Measurements from ENCODE around the gene STAM. TPM values are rescaled to one million over a fixed set of nuclear protein-coding genes. Genes with fewer than 3 reads are reported as not detected.
A peak's percentile ranks its signal among the peaks of the same experiment; 100 is the strongest.

The STAM gene
- total RNA-seq, 1 experiment from 2014 or later, result 38.8 TPM

- no peak for TF ChIP-seq EZH2 (IDR thresholded peaks at IDR 0.05; ENCODE audit: low read depth)
- no peak for TF ChIP-seq CTCF (conservative IDR thresholded peaks at IDR 0.05)
- H3K4me1 ChIP-seq (replicated peaks; ENCODE audit: insufficient read depth), result peaks cover 10% of the 10 kb centered on the region
- H3K4me2 ChIP-seq, result no peak overlapping the region
- intact Hi-C loops (cut with micrococcal nuclease; ENCODE audit: unreplicated experiment), result no loop called here
- H3K4me3 ChIP-seq, result no peak overlapping the region
- no peaks in the 10 kb centered on the region for H3K9me3 ChIP-seq (ENCODE audit: insufficient read depth, low read depth)
- peaks cover 74% of the 10 kb centered on the region for H3K79me2 ChIP-seq (ENCODE audit: low read depth)
- H3K9me2 ChIP-seq (ENCODE audit: insufficient read depth), result no peaks in the 10 kb centered on the region
- H3K27ac ChIP-seq, result no peak overlapping the region
- no peaks in the 10 kb centered on the region for H3F3A ChIP-seq (ENCODE audit: insufficient read depth, low read depth)
- no peak overlapping the region for H2AFZ ChIP-seq
- ChIA-PET CTCF (no interaction called here), POLR2A (ENCODE audit: unreplicated experiment) (no interaction called here)
- no TSS peak for BruUV-seq (replicated peaks)
- DNase-seq, result no peak
- H4K20me1 ChIP-seq (ENCODE audit: insufficient read depth), result no peaks in the 10 kb centered on the region
- H3K27me3 ChIP-seq (ENCODE audit: insufficient read depth, low read depth), result no peaks in the 10 kb centered on the region
- no peaks in the 10 kb centered on the region for H3K36me3 ChIP-seq (ENCODE audit: low read depth)
These were observed 19.5 kb downstream of the STAM start for GRCh38 chr10:17663450-17663849.

GRCh38 chr10:17665747-17666146 is 21.8 kb downstream of the STAM start:
- Histone ChIP-seq H3K79me2 (ENCODE audit: low read depth) (peaks cover 74% of the 10 kb centered on the region), H3K9me3 (ENCODE audit: insufficient read depth, low read depth) (no peaks in the 10 kb centered on the region), H3K9me2 (ENCODE audit: insufficient read depth) (no peaks in the 10 kb centered on the region), H3F3A (ENCODE audit: insufficient read depth, low read depth) (peaks cover 3% of the 10 kb centered on the region; the same call in 1 of the 2 replicates), H3K27ac (peak overlapping the region; percentile 47), H2AFZ (no peak overlapping the region), H3K4me3 (no peak overlapping the region; the same call in 1 of the 2 replicates), H3K4me1 (replicated peaks; ENCODE audit: insufficient read depth) (peaks cover 10% of the 10 kb centered on the region), H4K20me1 (ENCODE audit: insufficient read depth) (no peaks in the 10 kb centered on the region), H3K36me3 (ENCODE audit: low read depth) (no peaks in the 10 kb centered on the region), H3K4me2 (peak overlapping the region; percentile 42), H3K27me3 (ENCODE audit: insufficient read depth, low read depth) (no peaks in the 10 kb centered on the region)
- intact Hi-C loops (cut with micrococcal nuclease; ENCODE audit: unreplicated experiment), result no loop called here
- POLR2A ChIA-PET (ENCODE audit: unreplicated experiment), result no interaction called here
- CTCF ChIA-PET, result interaction anchor here (0.6 kb wide), 1 partner anchor 17 kb away, joined by 8 read pairs; no protein-coding TSS in a partner anchor
- TF ChIP-seq EZH2 (IDR thresholded peaks at IDR 0.05; ENCODE audit: low read depth), result no peak
- no peak for TF ChIP-seq CTCF (conservative IDR thresholded peaks at IDR 0.05)
- BruUV-seq (replicated peaks), result no TSS peak
- DNase-seq, result peak in 1 of 2 experiments; percentile 68

- intact Hi-C loops (cut with micrococcal nuclease; ENCODE audit: unreplicated experiment), result no loop called here
- Histone ChIP-seq H3K27ac (no peak overlapping the region), H3K4me1 (replicated peaks; ENCODE audit: insufficient read depth) (peaks cover 34% of the 10 kb centered on the region), H3K27me3 (ENCODE audit: insufficient read depth, low read depth) (no peaks in the 10 kb centered on the region), H2AFZ (no peak overlapping the region), H3K9me3 (ENCODE audit: insufficient read depth, low read depth) (no peaks in the 10 kb centered on the region), H3K9me2 (ENCODE audit: insufficient read depth) (no peaks in the 10 kb centered on the region), H3K4me3 (no peak overlapping the region), H3K36me3 (ENCODE audit: low read depth) (no peaks in the 10 kb centered on the region), H3K79me2 (ENCODE audit: low read depth) (peaks cover 75% of the 10 kb centered on the region), H3K4me2 (no peak overlapping the region), H4K20me1 (ENCODE audit: insufficient read depth) (peaks cover 5% of the 10 kb centered on the region; the same call in 1 of the 2 replicates), H3F3A (ENCODE audit: insufficient read depth, low read depth) (peaks cover 25% of the 10 kb centered on the region)
- CTCF ChIA-PET, result no interaction called here
- POLR2A ChIA-PET (ENCODE audit: unreplicated experiment), result no interaction called here
- BruUV-seq (replicated peaks), result no TSS peak
- DNase-seq, result no peak
- TF ChIP-seq CTCF (conservative IDR thresholded peaks at IDR 0.05), result no peak
- TF ChIP-seq EZH2 (IDR thresholded peaks at IDR 0.05; ENCODE audit: low read depth), result no peak
These were observed 24.7 kb downstream of the STAM start for GRCh38 chr10:17668435-17669184.
